ENCODE results near the gene RMRP.

GRCh38 chr9:35658137-35658967, 533 bp upstream of the RMRP start, which contains the start of gene CCDC107:
- peak; percentile 95 for TF ChIP-seq CTCF (IDR thresholded peaks at IDR 0.05)
- no peak for TF ChIP-seq EZH2 (IDR thresholded peaks at IDR 0.05; ENCODE audit: borderline replicate concordance, insufficient read depth, low read depth, low read length, poor library complexity, severe bottlenecking)

Measured in B cell (primary cell).